HG02798 (cell line): ENCODE measurements around the gene STUM.
"Not testable (repeated sequence)": the region's sequence is repeated elsewhere in the genome, so short reads cannot be mapped to it uniquely, and the experiment has no call there.

Source experiments
- ATAC-seq: cut with Tn5 transposase; IDR thresholded peaks from one replicate; pipeline ENCODE4 v1.9.1; 2021; ENCODE audit warnings: mild to moderate bottlenecking; ENCODE audit not compliant: unreplicated experiment, poor library complexity

The STUM gene

DNA sequence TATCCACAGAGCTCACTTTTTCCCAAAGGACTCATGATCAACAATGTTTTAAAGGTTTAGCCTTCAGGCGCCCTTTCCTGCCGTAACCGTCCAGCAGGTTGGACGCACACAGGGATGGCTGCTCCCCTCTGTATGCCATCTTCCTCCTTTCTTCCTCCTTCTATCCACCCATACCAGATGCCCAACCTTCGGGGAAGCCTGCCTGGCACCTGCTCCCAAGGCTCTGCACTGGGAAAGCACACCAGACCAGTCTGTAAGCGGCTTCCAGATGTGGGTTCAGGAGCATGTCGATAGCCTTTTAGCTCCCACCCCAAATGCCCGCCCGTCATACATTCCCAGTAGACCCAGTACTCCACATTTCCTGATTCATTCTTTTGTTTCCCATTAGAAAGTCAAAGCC, 52.9 kb downstream of the STUM start:
- ATAC-seq, result no peak

- no peak for ATAC-seq
These were observed 53.8 kb downstream of the STUM start for GRCh38 chr1:226602186-226603021.

DNA sequence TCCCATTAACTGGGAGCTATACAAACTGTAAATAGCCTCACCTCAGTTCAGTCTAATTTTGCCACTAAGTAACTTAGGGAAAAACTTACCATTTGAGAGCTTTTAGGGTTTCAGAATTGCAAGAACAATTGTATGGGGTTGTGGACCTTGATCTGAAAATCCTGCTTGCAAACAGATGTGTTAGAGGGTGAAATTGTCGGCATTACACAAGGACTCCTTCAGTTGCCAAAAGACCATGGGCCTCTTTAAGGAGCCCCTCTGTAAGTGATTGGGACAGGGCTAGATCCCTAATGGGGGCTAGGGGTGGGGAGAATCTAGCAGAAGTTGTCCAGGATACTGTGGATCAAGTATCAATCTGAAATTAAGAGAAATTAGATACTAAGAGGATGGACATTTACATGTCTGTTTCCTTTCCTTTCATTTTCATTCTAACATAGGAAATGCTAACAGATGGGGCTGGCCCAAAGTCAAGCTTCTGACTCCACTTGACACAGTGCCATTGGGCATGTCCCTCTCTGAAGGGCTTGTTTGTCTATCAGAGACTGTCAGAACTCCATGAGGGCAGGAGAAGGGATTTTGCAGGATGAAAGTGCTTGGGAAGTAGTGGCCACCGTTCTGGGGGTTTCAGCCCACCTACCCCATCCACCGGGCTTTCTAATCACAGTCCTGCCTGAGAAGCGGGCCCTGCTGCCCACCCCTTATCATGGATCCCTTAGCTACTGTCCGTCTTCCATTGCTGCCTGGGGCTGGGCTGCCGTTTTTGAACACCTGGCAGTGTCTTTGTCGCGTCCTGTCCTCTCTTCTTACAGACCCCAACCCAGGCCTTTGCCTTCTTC, 54.7 kb downstream of the STUM start:
- ATAC-seq, result no peak

GRCh38 chr1:226603858-226604559, 55.4 kb downstream of the STUM start:
- ATAC-seq, result no peak

- ATAC-seq, result no peak
These were observed 56.2 kb downstream of the STUM start for GRCh38 chr1:226604560-226605317.

DNA sequence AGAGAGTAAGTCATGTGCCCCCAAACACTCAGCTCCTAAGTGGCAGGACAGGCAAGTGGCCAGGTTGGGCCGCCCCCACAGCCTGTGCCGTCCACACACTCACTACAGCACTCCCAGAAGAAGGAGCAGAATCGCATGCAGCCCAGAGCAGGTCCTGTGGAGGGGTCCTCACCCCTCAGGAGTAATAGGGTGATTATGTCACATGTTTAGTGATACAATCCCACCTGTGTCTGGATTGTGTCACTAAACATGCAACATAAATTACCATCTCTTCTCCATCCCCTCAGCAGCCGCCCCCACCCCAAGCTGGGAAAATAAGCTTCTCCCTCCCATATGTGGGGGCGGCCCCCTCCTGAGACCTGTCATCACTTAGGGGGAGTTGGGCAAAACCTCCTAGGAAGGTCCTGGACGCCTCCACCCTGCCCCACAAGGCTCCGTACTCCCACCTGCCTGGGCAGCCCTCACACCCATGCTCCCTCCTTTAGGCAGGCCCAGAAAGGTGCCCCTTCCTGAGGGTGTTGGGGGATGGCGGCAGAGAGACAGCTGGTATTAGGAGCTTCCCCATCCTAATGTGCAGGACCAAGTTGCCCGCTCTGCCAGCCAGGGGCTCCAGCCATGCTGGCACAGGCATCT, 56.9 kb downstream of the STUM start:
- ATAC-seq, result no peak

- no peak for ATAC-seq
These were observed 58.0 kb downstream of the STUM start for GRCh38 chr1:226606311-226607267.

GRCh38 chr1:226607268-226607660, 58.7 kb downstream of the STUM start:
- no peak for ATAC-seq

GRCh38 chr1:226607821-226608220, 59.3 kb downstream of the STUM start:
- no peak for ATAC-seq

DNA sequence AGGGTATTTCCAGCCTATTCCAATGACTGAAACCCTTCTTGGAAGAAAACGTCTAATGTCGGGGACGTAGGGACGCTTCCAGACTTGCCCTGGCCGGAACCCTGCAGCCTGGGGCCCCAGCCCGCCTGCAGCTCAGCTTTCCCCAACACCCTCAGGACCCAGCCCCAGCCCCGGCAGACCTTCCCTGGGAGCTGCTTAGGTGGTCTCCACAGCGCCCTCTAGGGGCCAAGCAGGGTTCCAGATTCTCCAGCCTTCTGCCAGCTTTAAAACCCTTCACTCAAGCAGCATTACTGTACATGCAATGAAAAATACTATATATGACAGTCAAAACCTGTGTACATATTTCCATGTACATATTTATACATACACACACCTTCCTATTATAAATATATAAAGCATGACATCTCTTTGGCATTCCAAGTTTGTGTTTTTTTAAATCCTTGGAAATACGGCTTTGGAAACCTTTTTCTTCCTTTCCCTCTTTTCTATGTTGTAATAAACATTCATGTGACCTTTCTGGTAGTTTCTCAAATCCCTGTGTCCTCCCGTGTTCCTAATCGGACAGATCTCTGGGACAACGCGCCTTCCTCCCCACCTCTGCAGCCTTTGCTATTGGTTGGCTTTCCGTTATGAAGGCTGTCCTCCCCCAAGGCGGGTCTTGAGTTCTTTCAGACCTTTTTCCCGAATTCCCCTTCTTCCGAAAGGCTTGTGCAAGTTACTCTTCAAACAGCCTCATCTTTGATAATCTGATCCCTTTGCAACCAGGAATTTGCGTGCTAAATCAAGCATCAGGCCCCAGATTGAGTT, 60.3 kb downstream of the STUM start:
- ATAC-seq, result no peak

DNA sequence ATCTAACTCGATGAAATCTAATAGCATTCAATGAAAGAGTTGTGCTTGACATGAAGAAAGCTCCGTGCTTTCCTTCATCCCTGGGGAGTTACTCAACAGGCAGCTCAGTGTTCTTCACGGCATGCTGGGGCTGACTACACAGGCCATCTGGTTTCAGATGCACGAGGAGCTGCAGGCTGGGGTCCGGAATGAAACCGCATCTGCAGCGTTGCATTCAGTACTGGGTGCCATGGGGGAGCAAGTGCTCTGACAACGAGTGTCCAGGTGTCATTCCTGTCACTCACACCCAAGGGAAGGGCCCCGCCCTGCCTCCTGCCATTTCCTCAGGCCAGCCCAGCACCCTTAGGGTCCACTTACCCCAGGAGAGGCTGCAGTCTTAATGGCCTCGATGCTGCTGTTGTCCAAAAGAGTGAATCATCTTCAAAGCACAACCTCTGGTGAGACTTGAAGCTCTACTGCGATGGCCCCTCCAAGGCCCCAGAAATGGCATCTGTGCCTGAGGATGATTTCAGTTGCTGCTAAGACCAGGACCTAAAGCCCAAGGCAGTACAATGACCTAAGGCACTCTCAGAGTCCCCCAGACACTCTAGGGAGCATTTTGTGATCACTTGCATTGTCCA, 61.4 kb downstream of the STUM start:
- no peak for ATAC-seq

- no peak for ATAC-seq
These were observed 62.1 kb downstream of the STUM start for GRCh38 chr1:226610671-226611070.

DNA sequence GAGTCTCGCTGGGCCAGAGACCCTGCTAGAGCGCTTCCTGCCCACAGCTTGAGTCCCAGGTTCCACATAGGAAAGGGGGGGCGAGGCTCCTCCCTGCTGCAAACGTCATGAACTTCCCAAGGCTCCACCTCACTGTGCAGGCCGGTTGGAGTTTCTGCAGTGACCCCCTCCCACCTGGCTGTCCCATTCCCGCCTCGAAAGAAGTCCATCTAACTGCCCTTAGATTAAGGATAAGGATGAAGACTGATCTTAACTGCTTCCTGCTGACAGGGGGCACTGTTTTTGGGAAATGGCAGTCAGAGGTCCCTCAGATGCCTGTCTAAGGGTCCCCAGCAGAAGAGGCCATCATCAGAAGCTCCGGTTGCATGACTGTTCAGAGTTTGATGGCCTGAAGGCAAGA, 62.7 kb downstream of the STUM start:
- no peak for ATAC-seq

- ATAC-seq, result not testable (repeated sequence)
These were observed 63.4 kb downstream of the STUM start for GRCh38 chr1:226611980-226612379.

DNA sequence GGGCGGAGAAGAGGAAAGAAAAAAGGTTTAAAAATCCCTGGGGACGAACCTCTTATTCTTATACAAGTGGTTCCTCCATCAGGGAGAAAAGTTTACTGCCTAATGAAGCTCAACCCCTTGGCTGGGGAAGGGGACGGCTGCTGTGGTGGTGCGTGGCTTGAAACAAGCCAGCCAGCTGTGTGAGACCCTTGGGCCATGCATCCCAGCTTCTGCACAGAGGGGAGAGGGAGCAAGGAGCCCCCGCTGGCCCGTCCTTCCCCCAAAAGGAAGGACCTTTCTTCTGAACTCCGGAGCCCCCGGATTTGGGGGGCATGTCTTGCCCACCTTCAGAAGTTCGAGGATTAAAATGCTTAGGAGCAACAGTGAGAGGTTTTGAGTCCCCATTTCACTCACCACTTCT, 67.3 kb downstream of the STUM start:
- no peak for ATAC-seq

DNA sequence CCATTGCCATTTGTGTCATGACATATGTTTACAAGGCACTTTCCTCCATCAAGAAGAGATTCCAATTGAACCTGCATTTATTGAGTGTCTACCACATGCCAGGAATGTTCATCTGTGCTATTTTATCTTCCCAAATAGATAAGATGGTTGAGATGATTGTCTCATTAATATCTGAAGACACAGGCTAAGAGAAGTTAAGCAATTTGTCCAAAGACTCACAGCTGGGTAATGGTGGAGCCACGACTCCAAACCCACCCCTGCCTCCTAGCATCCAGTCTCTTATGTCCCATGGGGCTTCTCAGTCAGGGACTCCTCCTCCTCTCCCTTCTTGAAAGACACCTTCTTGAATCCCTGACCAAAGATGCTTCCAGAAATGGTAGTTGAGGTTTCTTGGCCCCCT, 68.1 kb downstream of the STUM start:
- no peak for ATAC-seq

GRCh38 chr1:226617109-226617508, 68.5 kb downstream of the STUM start:
- ATAC-seq, result no peak
